Measurements from ENCODE around the gene M6PR.
"Not testable (repeated sequence)": the region's sequence is repeated elsewhere in the genome, so short reads cannot be mapped to it uniquely, and the experiment has no call there.

DNA sequence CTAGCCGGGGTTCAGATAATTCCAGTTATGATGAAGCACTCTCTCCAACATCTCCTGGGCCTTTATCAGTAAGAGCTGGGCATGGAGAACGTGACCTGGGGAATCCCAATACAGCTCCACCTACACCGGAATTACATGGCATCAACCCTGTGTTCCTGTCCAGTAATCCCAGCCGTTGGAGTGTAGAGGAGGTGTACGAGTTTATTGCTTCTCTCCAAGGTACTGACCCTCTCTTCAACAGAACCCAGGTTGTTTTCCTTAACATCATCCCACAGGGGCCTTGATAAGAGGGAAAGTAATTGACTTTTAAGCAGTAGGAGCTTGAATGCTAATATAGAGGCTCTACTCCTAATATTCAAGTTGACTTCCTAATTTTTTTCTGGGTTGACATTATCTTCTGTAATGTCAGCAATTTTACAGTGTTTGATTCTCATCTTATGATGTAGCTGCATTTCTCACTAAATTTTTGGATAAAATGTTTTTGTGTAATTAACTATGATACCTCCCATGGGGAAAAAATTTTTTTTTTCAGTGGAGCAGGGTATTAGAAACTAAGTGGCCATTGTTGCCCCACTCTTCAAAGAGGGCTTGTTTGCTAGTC, 11.5 kb downstream of the M6PR start:
- TF ChIP-seq ZNF274 (IDR thresholded peaks at IDR 0.05; ENCODE audit: low read depth, low read length); SUZ12 (IDR thresholded peaks at IDR 0.05; ENCODE audit: extremely low read depth, insufficient read depth, insufficient read length): not testable (repeated sequence)

Data from NT2/D1 (cell line).